PC-3 (cell line): ENCODE results near the gene KRTAP3-3. TPM values are rescaled to one million over a fixed set of nuclear protein-coding genes. Genes with fewer than 3 reads are reported as not detected.

ENCODE experiments used
- ATAC-seq: fragments of 200-7000 bp; cut with Tn5 transposase; 2 replicates; pipeline ENCODE4 v1.9.1; 2020; ENCODE audit warnings: mild to moderate bottlenecking, moderate library complexity
- BruUV-seq: library from RNA; stranded (reverse); fragments of 400-500 nt; replicated peaks from 2 replicates; lab custom pipeline; 2021; lab: Mats Ljungman, UMichigan
- CTCF ChIA-PET: fragments of 300-600 bp; sonication (Branson Sonifier 250); formaldehyde crosslinking; loops from one replicate; lab custom pipeline; 2022; ENCODE audit warnings: antibody characterized with exemption; lab: Charles Lee
- POLR2A ChIA-PET: fragments of 300-600 bp; sonication (Branson Sonifier 250); formaldehyde crosslinking; loops from one replicate; lab custom pipeline; 2022; ENCODE audit warnings: antibody characterized with exemption; ENCODE audit not compliant: unreplicated experiment; lab: Charles Lee
- DNase-seq: peaks from one replicate; pipeline ENCODE4 v3.0.0-alpha.2; 2015
- H2AFZ ChIP-seq: fragments of 300-600 bp; sonication (generic); 2 replicates; pipeline ENCODE4 v1.6.0; 2016; ENCODE audit warnings: antibody characterized with exemption, low read length
- H3F3A ChIP-seq: fragments of 300-600 bp; sonication (generic); one replicate; pipeline ENCODE4 v1.6.0; 2017; ENCODE audit warnings: antibody characterized with exemption, low read length, control low read depth, mild to moderate bottlenecking; ENCODE audit not compliant: unreplicated experiment
- H3K27ac ChIP-seq: fragments of 300-600 bp; sonication (generic); 2 replicates; pipeline ENCODE4 v1.5.1; 2016; ENCODE audit warnings: mild to moderate bottlenecking, low read length
- H3K27me3 ChIP-seq: fragments of 300-600 bp; sonication (generic); 2 replicates; pipeline ENCODE4 v1.6.1; 2016; ENCODE audit warnings: low read length, mixed read lengths
- H3K36me3 ChIP-seq: fragments of 300-600 bp; sonication (generic); 2 replicates; pipeline ENCODE4 v1.6.1; 2016; ENCODE audit warnings: low read depth, mixed run types, low read length, mixed read lengths
- H3K4me1 ChIP-seq: fragments of 300-600 bp; sonication (generic); 2 replicates; pipeline ENCODE4 v1.5.1; 2016; ENCODE audit warnings: low read length; ENCODE audit not compliant: insufficient read depth
- H3K4me2 ChIP-seq: fragments of 300-600 bp; sonication (generic); 2 replicates; pipeline ENCODE4 v1.6.0; 2016; ENCODE audit warnings: low read length
- H3K4me3 ChIP-seq: fragments of 300-600 bp; sonication (generic); 2 replicates; pipeline ENCODE4 v1.5.1; 2016; ENCODE audit warnings: mild to moderate bottlenecking, low read length, mixed read lengths
- H3K79me2 ChIP-seq: fragments of 300-600 bp; sonication (generic); 2 replicates; pipeline ENCODE4 v1.6.1; 2017; ENCODE audit warnings: low read length, mixed read lengths
- H3K9ac ChIP-seq: fragments of 300-600 bp; sonication (generic); 2 replicates; pipeline ENCODE4 v1.6.0; 2016; ENCODE audit warnings: mild to moderate bottlenecking, low read length
- H3K9me2 ChIP-seq: fragments of 300-600 bp; sonication (generic); replicated peaks from 2 replicates; pipeline ENCODE4 v1.6.1; 2016; ENCODE audit warnings: mixed run types, low read length, mixed read lengths
- H3K9me3 ChIP-seq: fragments of 300-600 bp; sonication (generic); 2 replicates; pipeline ENCODE4 v1.6.1; 2016; ENCODE audit warnings: low read length, mixed read lengths
- H4K20me1 ChIP-seq: fragments of 300-600 bp; sonication (generic); 2 replicates; pipeline ENCODE4 v1.6.1; 2016; ENCODE audit warnings: low read length, mixed read lengths
- EZH2 ChIP-seq: fragments of 300-600 bp; sonication (generic); IDR thresholded peaks from one replicate; pipeline ENCODE4 v1.6.1; 2017; ENCODE audit warnings: antibody characterized with exemption, mild to moderate bottlenecking, low read length; ENCODE audit not compliant: unreplicated experiment
- EZH2phosphoT487 ChIP-seq: fragments of 300-600 bp; sonication (generic); IDR thresholded peaks from 2 replicates; pipeline ENCODE4 v1.6.1; 2018; ENCODE audit warnings: mild to moderate bottlenecking, antibody characterized with exemption, low read length, borderline replicate concordance
- intact Hi-C: fragments of 100-400 bp; cut with micrococcal nuclease; formaldehyde crosslinking; loops from 2 replicates; pipeline ENCODE4 v1.9.0; 2023
- total RNA-seq: library from RNA; depleted of rRNA; stranded (reverse); fragments of >200 nt; gene quantifications from 2 replicates; pipeline ENCODE4 v1.2.3, GENCODE V29; 2014
- TF ChIP-seq, protein P1 (sequence below): fragments of 300-600 bp; sonication (generic); conservative IDR thresholded peaks from 2 replicates; pipeline ENCODE4 v1.5.1; 2017; ENCODE audit warnings: antibody characterized with exemption, low read depth, mild to moderate bottlenecking, low read length

Gene KRTAP3-3
- total RNA-seq, 1 experiment from 2014 or later: not detected

GRCh38 chr17:41019415-41019814, 25.5 kb upstream of the KRTAP3-3 start:
- TF ChIP-seq EZH2phosphoT487 (no peak), EZH2 (no peak)
- TF ChIP-seq, protein P1, sequence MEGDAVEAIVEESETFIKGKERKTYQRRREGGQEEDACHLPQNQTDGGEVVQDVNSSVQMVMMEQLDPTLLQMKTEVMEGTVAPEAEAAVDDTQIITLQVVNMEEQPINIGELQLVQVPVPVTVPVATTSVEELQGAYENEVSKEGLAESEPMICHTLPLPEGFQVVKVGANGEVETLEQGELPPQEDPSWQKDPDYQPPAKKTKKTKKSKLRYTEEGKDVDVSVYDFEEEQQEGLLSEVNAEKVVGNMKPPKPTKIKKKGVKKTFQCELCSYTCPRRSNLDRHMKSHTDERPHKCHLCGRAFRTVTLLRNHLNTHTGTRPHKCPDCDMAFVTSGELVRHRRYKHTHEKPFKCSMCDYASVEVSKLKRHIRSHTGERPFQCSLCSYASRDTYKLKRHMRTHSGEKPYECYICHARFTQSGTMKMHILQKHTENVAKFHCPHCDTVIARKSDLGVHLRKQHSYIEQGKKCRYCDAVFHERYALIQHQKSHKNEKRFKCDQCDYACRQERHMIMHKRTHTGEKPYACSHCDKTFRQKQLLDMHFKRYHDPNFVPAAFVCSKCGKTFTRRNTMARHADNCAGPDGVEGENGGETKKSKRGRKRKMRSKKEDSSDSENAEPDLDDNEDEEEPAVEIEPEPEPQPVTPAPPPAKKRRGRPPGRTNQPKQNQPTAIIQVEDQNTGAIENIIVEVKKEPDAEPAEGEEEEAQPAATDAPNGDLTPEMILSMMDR: no peak
- Histone ChIP-seq H3K79me2 (no peaks in the 10 kb centered on the region), H3K9ac (no peak overlapping the region), H3K4me3 (no peak overlapping the region), H3K9me3 (no peaks in the 10 kb centered on the region), H4K20me1 (no peaks in the 10 kb centered on the region), H3K9me2 (no peaks in the 10 kb centered on the region), H3K4me1 (peaks cover 4% of the 10 kb centered on the region), H3K4me2 (no peak overlapping the region), H3K36me3 (no peaks in the 10 kb centered on the region), H2AFZ (no peak overlapping the region), H3F3A (no peaks in the 10 kb centered on the region), H3K27ac (no peak overlapping the region), H3K27me3 (no peaks in the 10 kb centered on the region)
- intact Hi-C loops: no loop called here
- ChIA-PET POLR2A (no interaction called here), CTCF (no interaction called here)
- DNase-seq (no peak), ATAC-seq (no peak)
- no TSS peak for BruUV-seq

- no TSS peak for BruUV-seq
Observed at GRCh38 chr17:41018541-41018940, 24.6 kb upstream of the KRTAP3-3 start.

DNA sequence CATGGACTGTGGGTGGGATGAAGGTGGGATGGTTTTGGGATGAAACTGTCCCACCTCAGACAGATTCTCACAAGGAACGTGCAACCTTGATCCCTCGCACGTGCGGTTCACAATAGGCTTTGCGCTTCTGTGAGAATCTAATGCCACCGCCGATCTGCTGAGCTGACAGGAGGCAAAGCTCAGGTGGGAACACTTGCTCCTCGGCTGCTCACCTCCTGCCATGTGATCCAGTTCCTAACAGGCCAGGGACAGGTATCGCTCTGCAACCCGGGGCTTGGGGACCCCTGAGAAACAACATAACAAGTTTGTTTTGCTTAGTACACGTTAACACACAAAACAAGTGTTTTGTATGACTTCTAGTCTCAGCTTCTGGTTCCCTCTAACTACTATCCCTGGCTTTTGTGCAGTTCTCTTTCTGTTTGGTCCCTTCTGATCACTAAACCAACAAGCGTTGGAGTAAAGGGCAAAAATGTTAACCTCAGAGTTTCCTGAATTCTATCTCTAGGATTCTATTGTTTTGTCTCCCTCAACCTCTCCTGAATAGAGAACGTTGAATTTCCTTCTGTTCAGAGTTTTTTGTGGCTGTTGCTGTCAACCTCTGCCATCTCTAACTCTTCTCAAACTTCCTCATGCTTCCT, 22.7 kb upstream of the KRTAP3-3 start:
- ChIA-PET CTCF (no interaction called here), POLR2A (no interaction called here)
- no peaks in the 10 kb centered on the region for H3K36me3 ChIP-seq
- peaks cover 26% of the 10 kb centered on the region for H3K4me1 ChIP-seq
- DNase-seq (no peak), ATAC-seq (no peak)
- intact Hi-C loops: no loop called here
- H3K27me3 ChIP-seq: no peaks in the 10 kb centered on the region
- BruUV-seq: no TSS peak
- no peaks in the 10 kb centered on the region for H4K20me1 ChIP-seq
- no peak overlapping the region for H3K27ac ChIP-seq
- no peaks in the 10 kb centered on the region for H3F3A ChIP-seq
- H3K4me2 ChIP-seq: no peak overlapping the region
- no peak for TF ChIP-seq EZH2
- no peak for TF ChIP-seq EZH2phosphoT487
- TF ChIP-seq, protein P1: no peak
- H2AFZ ChIP-seq: no peak overlapping the region
- no peaks in the 10 kb centered on the region for H3K9me3 ChIP-seq
- H3K4me3 ChIP-seq: no peak overlapping the region
- no peaks in the 10 kb centered on the region for H3K9me2 ChIP-seq
- H3K9ac ChIP-seq: no peak overlapping the region
- H3K79me2 ChIP-seq: no peaks in the 10 kb centered on the region

More at GRCh38 chr17:41018541-41018940, 24.6 kb upstream of the KRTAP3-3 start:
- TF ChIP-seq EZH2phosphoT487: no peak
- TF ChIP-seq, protein P1: no peak
- TF ChIP-seq EZH2: no peak
- DNase-seq (no peak), ATAC-seq (no peak)
- no peaks in the 10 kb centered on the region for H3K27me3 ChIP-seq
- H3K4me3 ChIP-seq: no peak overlapping the region
- no peak overlapping the region for H2AFZ ChIP-seq
- POLR2A ChIA-PET: no interaction called here
- no peaks in the 10 kb centered on the region for H3K9me2 ChIP-seq
- H3K36me3 ChIP-seq: no peaks in the 10 kb centered on the region
- H3K9me3 ChIP-seq: no peaks in the 10 kb centered on the region
- no peaks in the 10 kb centered on the region for H4K20me1 ChIP-seq
- no peak overlapping the region for H3K4me2 ChIP-seq
- CTCF ChIA-PET: no interaction called here
- H3K4me1 ChIP-seq: peaks cover 12% of the 10 kb centered on the region
- no peaks in the 10 kb centered on the region for H3F3A ChIP-seq
- no peaks in the 10 kb centered on the region for H3K79me2 ChIP-seq
- intact Hi-C loops: no loop called here
- H3K9ac ChIP-seq: no peak overlapping the region
- H3K27ac ChIP-seq: no peak overlapping the region
